Naive thymus-derived CD4-positive, alpha-beta T cell (primary cell): ENCODE measurements around the gene ART4. TPM values are rescaled to one million over a fixed set of nuclear protein-coding genes. Genes with fewer than 3 reads are reported as not detected.

Experiments
- ATAC-seq: fragments of 150-1000 bp; cut with Tn5 transposase; 2 replicates; pipeline ENCODE4 v1.10.0; 2021; ENCODE audit warnings: mild to moderate bottlenecking, moderate library complexity
- CTCF ChIA-PET: fragments of 350-600 bp; sonication (Branson Sonifier 250); formaldehyde crosslinking; loops from one replicate; lab custom pipeline; 2021; ENCODE audit warnings: antibody characterized with exemption; lab: Charles Lee
- POLR2A ChIA-PET: fragments of 350-600 bp; sonication (Branson Sonifier 250); formaldehyde crosslinking; loops from one replicate; lab custom pipeline; 2021; ENCODE audit warnings: antibody characterized with exemption, inconsistent platforms; lab: Charles Lee
- DNase-seq, 9 donors: peaks; one replicate each; pipeline versions ENCODE4 v3.0.0 to v3.0.0-alpha.2; 2020 to 2022; ENCODE audit warnings: mixed read lengths in 1 of 9
- H3K27ac ChIP-seq: one replicate; pipeline ENCODE4 v1.7.0; 2013; ENCODE audit warnings: mild to moderate bottlenecking, low read depth, low read length, moderate library complexity
- H3K27me3 ChIP-seq, 2 donors: one replicate each; pipeline ENCODE4 v1.7.0; 2013; ENCODE audit warnings: low read length in 2 of 2, mild to moderate bottlenecking in 2 of 2, moderate library complexity in 2 of 2; ENCODE audit not compliant: control insufficient read depth in 2 of 2, insufficient read depth in 2 of 2
- H3K36me3 ChIP-seq, 3 experiments: 1 replicate in 2 of 3; 2 replicates in 1 of 3; pipeline ENCODE4 v1.7.0; 2013; ENCODE audit warnings: low read length in 3 of 3, mild to moderate bottlenecking in 3 of 3, moderate library complexity in 1 of 3; ENCODE audit not compliant: insufficient read depth in 3 of 3, control insufficient read depth in 2 of 3
- H3K4me1 ChIP-seq, 2 donors: one replicate each; pipeline ENCODE4 v1.7.0; 2013; ENCODE audit warnings: low read length in 2 of 2, mild to moderate bottlenecking in 2 of 2, moderate library complexity in 1 of 2; ENCODE audit not compliant: control insufficient read depth in 2 of 2, insufficient read depth in 2 of 2
- H3K4me3 ChIP-seq: 2 replicates; pipeline ENCODE4 v1.7.0; 2013; ENCODE audit warnings: mild to moderate bottlenecking, low read length
- H3K9me3 ChIP-seq, 3 experiments: 1 replicate in 2 of 3; 2 replicates in 1 of 3; pipeline ENCODE4 v1.7.0; 2013; ENCODE audit warnings: low read length in 3 of 3; ENCODE audit not compliant: control insufficient read depth in 2 of 3
- H3K27ac Mint-ChIP-seq, 9 donors: one replicate each; pipeline ENCODE4 v1.8.0; 2020 to 2022; ENCODE audit warnings: mixed read lengths in 9 of 9, mild to moderate bottlenecking in 8 of 9, moderate library complexity in 5 of 9, inconsistent platforms in 2 of 9
- H3K27me3 Mint-ChIP-seq, 5 donors: one replicate each; pipeline ENCODE4 v1.8.0; 2021 to 2022; ENCODE audit warnings: mixed read lengths in 5 of 5, mild to moderate bottlenecking in 1 of 5
- H3K36me3 Mint-ChIP-seq, 5 donors: one replicate each; pipeline ENCODE4 v1.8.0; 2020 to 2022; ENCODE audit warnings: mixed read lengths in 5 of 5, mild to moderate bottlenecking in 3 of 5, inconsistent platforms in 1 of 5
- H3K4me1 Mint-ChIP-seq, 7 donors: one replicate each; pipeline ENCODE4 v1.8.0; 2020 to 2022; ENCODE audit warnings: mixed read lengths in 7 of 7, mild to moderate bottlenecking in 3 of 7, inconsistent platforms in 1 of 7
- H3K4me3 Mint-ChIP-seq, 10 donors: one replicate each; pipeline ENCODE4 v1.8.0; 2020 to 2022; ENCODE audit warnings: mild to moderate bottlenecking in 10 of 10, mixed read lengths in 10 of 10, moderate library complexity in 6 of 10, inconsistent platforms in 2 of 10
- H3K9me3 Mint-ChIP-seq, 11 donors: one replicate each; pipeline ENCODE4 v1.8.0; 2020 to 2022; ENCODE audit warnings: mixed read lengths in 11 of 11, mild to moderate bottlenecking in 4 of 11, inconsistent platforms in 1 of 11, moderate library complexity in 1 of 11
- intact Hi-C, 2 donors: fragments of 100-400 bp; cut with micrococcal nuclease; formaldehyde crosslinking; loops; one replicate each; pipeline ENCODE4 v1.15.1; 2023
- polyA plus RNA-seq, 2 donors: library from polyadenylated mRNA; unstranded; fragments of 300-500 nt; fragmentation: Illumina TruSeq; gene quantifications; one replicate each; pipeline ENCODE4 v1.2.3, GENCODE V29; 2021
- total RNA-seq, 6 experiments: library from RNA in 5 of 6; stranded (reverse) in 5 of 6; gene quantifications; 1 replicate in 5 of 6; 2 replicates in 1 of 6; pipeline ENCODE4 v1.2.3 and lab custom pipeline; 2021 to 2026

The ART4 gene
- total and polyA plus RNA-seq, 7 experiments from 2014 or later: not detected

GRCh38 chr12:14884458-14884878, 41.1 kb upstream of the ART4 start:
- DNase-seq: peak in 8 of 9 donors; percentile 59 to 93 (median 88)
- peaks cover 15 to 75% (median 60%) of the 10 kb centered on the region in 7 donors for H3K4me1 Mint-ChIP-seq
- peak overlapping the region; percentile 60 for H3K27ac ChIP-seq
- H3K9me3 Mint-ChIP-seq: peaks cover 0 to 7% (median 0%) of the 10 kb centered on the region in 11 donors
- peak overlapping the region in 8 of 9 donors; percentile 49 to 95 (median 92) for H3K27ac Mint-ChIP-seq
- POLR2A ChIA-PET: interaction anchor here (0.6 to 2.7 kb wide), 14 partner anchors 9 to 519 kb away, joined by 3 to 12 read pairs (median 3); partner anchors contain the start of genes ARHGDIB and ATF7IP
- H3K4me3 ChIP-seq: no peak overlapping the region
- no peaks in the 10 kb centered on the region for H3K36me3 ChIP-seq
- H3K4me1 ChIP-seq: peaks cover 0 to 27% of the 10 kb centered on the region in 2 donors
- H3K4me3 Mint-ChIP-seq: peak overlapping the region in 9 of 10 donors; percentile 62 to 83 (median 77)
- intact Hi-C loops: loop anchor here in 1 of 2 donors (1.0 to 2.0 kb wide), 10 partner anchors 16 to 113 kb away; partner anchors contain the start of genes ARHGDIB, C12orf60 and WBP11
- H3K36me3 Mint-ChIP-seq: peaks cover 0 to 5% (median 4%) of the 10 kb centered on the region in 5 donors
- no peaks in the 10 kb centered on the region for H3K9me3 ChIP-seq
- H3K27me3 Mint-ChIP-seq: peaks cover 0 to 29% (median 8%) of the 10 kb centered on the region in 5 donors
- no peaks in the 10 kb centered on the region for H3K27me3 ChIP-seq
- CTCF ChIA-PET: interaction anchor here (1.0 to 1.4 kb wide), 4 partner anchors 35 to 111 kb away, joined by 3 to 8 read pairs (median 4); no protein-coding TSS in a partner anchor
- ATAC-seq: peak; percentile 95

- H3K9me3 ChIP-seq: no peaks in the 10 kb centered on the region
- H3K36me3 ChIP-seq: no peaks in the 10 kb centered on the region
- peaks cover 15 to 77% (median 63%) of the 10 kb centered on the region in 7 donors for H3K4me1 Mint-ChIP-seq
- no peak overlapping the region for H3K4me3 ChIP-seq
- no peak overlapping the region for H3K27ac ChIP-seq
- H3K27ac Mint-ChIP-seq: no peak overlapping the region
- no peak for DNase-seq
- peaks cover 0 to 24% (median 8%) of the 10 kb centered on the region in 5 donors for H3K27me3 Mint-ChIP-seq
- CTCF ChIA-PET: interaction anchor here (0.6 to 1.6 kb wide), 6 partner anchors 9 to 488 kb away, joined by 3 to 8 read pairs (median 4); no protein-coding TSS in a partner anchor
- ATAC-seq: no peak
- peak overlapping the region in 1 of 10 donors; percentile 80 for H3K4me3 Mint-ChIP-seq
- intact Hi-C loops: loop anchor here in 1 of 2 donors (1.0 to 2.0 kb wide), 10 partner anchors 17 to 112 kb away; partner anchors contain the start of genes ARHGDIB, C12orf60 and WBP11
- POLR2A ChIA-PET: interaction anchor here (0.6 to 2.7 kb wide), 8 partner anchors 70 to 152 kb away, joined by 3 to 12 read pairs (median 4); partner anchors contain the start of gene ARHGDIB
- H3K36me3 Mint-ChIP-seq: peaks cover 0 to 6% (median 4%) of the 10 kb centered on the region in 5 donors
- H3K4me1 ChIP-seq: peaks cover 0 to 27% of the 10 kb centered on the region in 2 donors
- H3K9me3 Mint-ChIP-seq: peaks cover 0 to 7% (median 0%) of the 10 kb centered on the region in 11 donors
- H3K27me3 ChIP-seq: no peaks in the 10 kb centered on the region
Measured at GRCh38 chr12:14883686-14884085, 40.4 kb upstream of the ART4 start.

GRCh38 chr12:14880890-14881453, 37.6 kb upstream of the ART4 start:
- Mint-ChIP-seq H3K4me1 (peaks cover 15 to 67% (median 53%) of the 10 kb centered on the region in 7 donors), H3K27ac (peak overlapping the region; percentile 55 to 97 (median 88)), H3K36me3 (peaks cover 0 to 8% (median 3%) of the 10 kb centered on the region in 5 donors), H3K9me3 (peaks cover 0 to 11% (median 0%) of the 10 kb centered on the region in 11 donors), H3K4me3 (peak overlapping the region; percentile 11 to 77 (median 60)), H3K27me3 (peaks cover 0 to 12% (median 5%) of the 10 kb centered on the region in 5 donors)
- Histone ChIP-seq H3K4me1 (peaks cover 0 to 27% of the 10 kb centered on the region in 2 donors), H3K4me3 (no peak overlapping the region), H3K27me3 (no peaks in the 10 kb centered on the region), H3K36me3 (no peaks in the 10 kb centered on the region), H3K9me3 (no peaks in the 10 kb centered on the region), H3K27ac (no peak overlapping the region)
- POLR2A ChIA-PET: interaction anchor here (0.6 kb wide), 1 partner anchor 110 kb away, joined by 3 read pairs; a partner anchor contains a TSS
- ATAC-seq (no peak), DNase-seq (peak in 6 of 9 donors; percentile 10 to 45 (median 36))
- intact Hi-C loops: no loop called here
- CTCF ChIA-PET: no interaction called here

- Mint-ChIP-seq H3K4me1 (peaks cover 9 to 51% (median 40%) of the 10 kb centered on the region in 7 donors), H3K27me3 (peaks cover 0 to 1% (median 0%) of the 10 kb centered on the region in 5 donors), H3K4me3 (peak overlapping the region in 3 of 10 donors; percentile 23 to 76 (median 61)), H3K36me3 (peaks cover 0 to 8% (median 3%) of the 10 kb centered on the region in 5 donors), H3K27ac (peak overlapping the region in 4 of 9 donors; percentile 20 to 69 (median 54)), H3K9me3 (peaks cover 0 to 11% (median 0%) of the 10 kb centered on the region in 11 donors)
- intact Hi-C loops: no loop called here
- Histone ChIP-seq H3K36me3 (no peaks in the 10 kb centered on the region), H3K27ac (no peak overlapping the region), H3K4me1 (peaks cover 0 to 13% of the 10 kb centered on the region in 2 donors), H3K4me3 (no peak overlapping the region), H3K9me3 (no peaks in the 10 kb centered on the region), H3K27me3 (no peaks in the 10 kb centered on the region)
- DNase-seq (no peak), ATAC-seq (no peak)
- POLR2A ChIA-PET: no interaction called here
- CTCF ChIA-PET: interaction anchor here (0.9 kb wide), 1 partner anchor 34 kb away, joined by 3 read pairs; no protein-coding TSS in a partner anchor
Measured at GRCh38 chr12:14879222-14879933, 36.1 kb upstream of the ART4 start.

GRCh38 chr12:14878488-14878887, 35.2 kb upstream of the ART4 start:
- POLR2A ChIA-PET: no interaction called here
- CTCF ChIA-PET: interaction anchor here (0.9 kb wide), 1 partner anchor 33 kb away, joined by 3 read pairs; no protein-coding TSS in a partner anchor
- no peak for DNase-seq
- intact Hi-C loops: no loop called here
- peaks cover 6 to 43% (median 36%) of the 10 kb centered on the region in 7 donors for H3K4me1 Mint-ChIP-seq
- no peak for ATAC-seq
- H3K9me3 ChIP-seq: no peaks in the 10 kb centered on the region
- no peaks in the 10 kb centered on the region for H3K36me3 ChIP-seq
- no peak overlapping the region for H3K27ac ChIP-seq
- no peak overlapping the region for H3K4me3 ChIP-seq
- no peaks in the 10 kb centered on the region for H3K27me3 ChIP-seq
- H3K27me3 Mint-ChIP-seq: no peaks in the 10 kb centered on the region
- H3K27ac Mint-ChIP-seq: peak overlapping the region in 2 of 9 donors; percentile 46 to 53
- peaks cover 0 to 10% of the 10 kb centered on the region in 2 donors for H3K4me1 ChIP-seq
- peaks cover 0 to 11% (median 0%) of the 10 kb centered on the region in 11 donors for H3K9me3 Mint-ChIP-seq
- peaks cover 0 to 8% (median 3%) of the 10 kb centered on the region in 5 donors for H3K36me3 Mint-ChIP-seq
- peak overlapping the region in 1 of 10 donors; percentile 14 for H3K4me3 Mint-ChIP-seq

GRCh38 chr12:14876833-14877232, 33.5 kb upstream of the ART4 start:
- no peak overlapping the region for H3K4me3 Mint-ChIP-seq
- no peaks in the 10 kb centered on the region for H3K36me3 ChIP-seq
- no peak overlapping the region for H3K4me3 ChIP-seq
- H3K27me3 ChIP-seq: no peaks in the 10 kb centered on the region
- ATAC-seq (no peak), DNase-seq (no peak)
- H3K27me3 Mint-ChIP-seq: no peaks in the 10 kb centered on the region
- POLR2A ChIA-PET: interaction anchor here (0.8 kb wide), 1 partner anchor 9 kb away, joined by 3 read pairs; no protein-coding TSS in a partner anchor
- H3K27ac Mint-ChIP-seq: no peak overlapping the region
- H3K9me3 ChIP-seq: no peaks in the 10 kb centered on the region
- intact Hi-C loops: no loop called here
- CTCF ChIA-PET: interaction anchor here (0.7 to 1.2 kb wide), 3 partner anchors 30 to 93 kb away, joined by 3 to 4 read pairs (median 4); partner anchors contain the start of gene ERP27
- peaks cover 6 to 30% (median 26%) of the 10 kb centered on the region in 7 donors for H3K4me1 Mint-ChIP-seq
- H3K9me3 Mint-ChIP-seq: peaks cover 0 to 11% (median 0%) of the 10 kb centered on the region in 11 donors
- no peak overlapping the region for H3K27ac ChIP-seq
- H3K4me1 ChIP-seq: peaks cover 0 to 10% of the 10 kb centered on the region in 2 donors
- H3K36me3 Mint-ChIP-seq: peaks cover 0 to 8% (median 3%) of the 10 kb centered on the region in 5 donors
